ENCODE results near the gene PCDHB14.
"Not testable (repeated sequence)": the region's sequence is repeated elsewhere in the genome, so short reads cannot be mapped to it uniquely, and the experiment has no call there.

The PCDHB14 gene

GRCh38 chr5:141223112-141223783, at the start of gene PCDHB14:
Gene PCDHB14 (plus strand): TSS chr5:141223343. CDS start chr5:141223506, 163 bp downstream.
- Histone ChIP-seq H3K27me3 (ENCODE audit: control insufficient read depth in 1 of 2, insufficient read depth in 2 of 2, low read length in 2 of 2) (no peaks in the 10 kb centered on the region), H3K27ac (ENCODE audit: low read depth, low read length) (no peak within 1 kb of the TSS), H3K9me3 (ENCODE audit: low read length) (peaks cover 53% of the 10 kb centered on the region), H3K4me1 (ENCODE audit: insufficient read depth, low read length) (no peaks in the 10 kb centered on the region), H3K9ac (ENCODE audit: low read length) (no peak within 1 kb of the TSS), H3K36me3 (ENCODE audit: insufficient read depth, low read length) (no peaks in the 10 kb centered on the region), H3K4me3 (ENCODE audit: low read depth in 1 of 2, low read length in 2 of 2) (peak within 1 kb of the TSS; percentile 8 to 55)

GRCh38 chr5:141174291-141175104, 48.6 kb upstream of the PCDHB14 start:
- H3K27me3 ChIP-seq (ENCODE audit: control insufficient read depth in 1 of 2, insufficient read depth in 2 of 2, low read length in 2 of 2); H3K9ac ChIP-seq (ENCODE audit: low read length); H3K4me1 ChIP-seq (ENCODE audit: insufficient read depth, low read length); H3K4me3 ChIP-seq (ENCODE audit: low read depth in 1 of 2, low read length in 2 of 2); H3K27ac ChIP-seq (ENCODE audit: low read depth, low read length); H3K36me3 ChIP-seq (ENCODE audit: insufficient read depth, low read length): not testable (repeated sequence)
- peaks cover 25% of the 10 kb centered on the region for H3K9me3 ChIP-seq (ENCODE audit: low read length)

GRCh38 chr5:141175933-141176332, 47.2 kb upstream of the PCDHB14 start:
- peaks cover 0 to 4% of the 10 kb centered on the region in 2 donors for H3K27me3 ChIP-seq (ENCODE audit: control insufficient read depth in 1 of 2, insufficient read depth in 2 of 2, low read length in 2 of 2)
- no peaks in the 10 kb centered on the region for H3K36me3 ChIP-seq (ENCODE audit: insufficient read depth, low read length)
- H3K4me3 ChIP-seq (ENCODE audit: low read depth in 1 of 2, low read length in 2 of 2) = no peak overlapping the region
- no peak overlapping the region for H3K9ac ChIP-seq (ENCODE audit: low read length)
- H3K4me1 ChIP-seq (ENCODE audit: insufficient read depth, low read length) = no peaks in the 10 kb centered on the region
- peaks cover 25% of the 10 kb centered on the region for H3K9me3 ChIP-seq (ENCODE audit: low read length)
- H3K27ac ChIP-seq (ENCODE audit: low read depth, low read length) = no peak overlapping the region

GRCh38 chr5:141177577-141178191, 45.5 kb upstream of the PCDHB14 start, which contains the start of gene PCDHB8:
Gene PCDHB8 (plus strand): TSS chr5:141177790. CDS start chr5:141178035, 245 bp downstream.
- not testable (repeated sequence) for H3K27me3 ChIP-seq (ENCODE audit: control insufficient read depth in 1 of 2, insufficient read depth in 2 of 2, low read length in 2 of 2); H3K4me1 ChIP-seq (ENCODE audit: insufficient read depth, low read length); H3K9ac ChIP-seq (ENCODE audit: low read length); H3K4me3 ChIP-seq (ENCODE audit: low read depth in 1 of 2, low read length in 2 of 2); H3K27ac ChIP-seq (ENCODE audit: low read depth, low read length); H3K36me3 ChIP-seq (ENCODE audit: insufficient read depth, low read length)
- H3K9me3 ChIP-seq (ENCODE audit: low read length) = peaks cover 28% of the 10 kb centered on the region

GRCh38 chr5:141179371-141179770, 43.8 kb upstream of the PCDHB14 start:
- H3K27me3 ChIP-seq (ENCODE audit: control insufficient read depth in 1 of 2, insufficient read depth in 2 of 2, low read length in 2 of 2); H3K4me1 ChIP-seq (ENCODE audit: insufficient read depth, low read length); H3K9ac ChIP-seq (ENCODE audit: low read length); H3K27ac ChIP-seq (ENCODE audit: low read depth, low read length); H3K36me3 ChIP-seq (ENCODE audit: insufficient read depth, low read length); H3K4me3 ChIP-seq (ENCODE audit: low read depth in 1 of 2, low read length in 2 of 2): not testable (repeated sequence)
- peaks cover 25% of the 10 kb centered on the region for H3K9me3 ChIP-seq (ENCODE audit: low read length)

GRCh38 chr5:141179876-141180275, 43.3 kb upstream of the PCDHB14 start:
- not testable (repeated sequence) for H3K4me1 ChIP-seq (ENCODE audit: insufficient read depth, low read length); H3K27ac ChIP-seq (ENCODE audit: low read depth, low read length); H3K36me3 ChIP-seq (ENCODE audit: insufficient read depth, low read length); H3K9ac ChIP-seq (ENCODE audit: low read length); H3K4me3 ChIP-seq (ENCODE audit: low read depth in 1 of 2, low read length in 2 of 2); H3K27me3 ChIP-seq (ENCODE audit: control insufficient read depth in 1 of 2, insufficient read depth in 2 of 2, low read length in 2 of 2)
- H3K9me3 ChIP-seq (ENCODE audit: low read length) = peaks cover 27% of the 10 kb centered on the region

- H3K36me3 ChIP-seq (ENCODE audit: insufficient read depth, low read length) = no peaks in the 10 kb centered on the region
- no peaks in the 10 kb centered on the region for H3K27me3 ChIP-seq (ENCODE audit: control insufficient read depth in 1 of 2, insufficient read depth in 2 of 2, low read length in 2 of 2)
- H3K9ac ChIP-seq (ENCODE audit: low read length) = no peak overlapping the region
- H3K4me1 ChIP-seq (ENCODE audit: insufficient read depth, low read length) = no peaks in the 10 kb centered on the region
- H3K9me3 ChIP-seq (ENCODE audit: low read length) = peaks cover 24% of the 10 kb centered on the region
- no peak overlapping the region for H3K27ac ChIP-seq (ENCODE audit: low read depth, low read length)
- H3K4me3 ChIP-seq (ENCODE audit: low read depth in 1 of 2, low read length in 2 of 2) = no peak overlapping the region
These were observed 42.8 kb upstream of the PCDHB14 start for GRCh38 chr5:141180313-141180712.

- Histone ChIP-seq H3K9me3 (ENCODE audit: low read length) (peaks cover 24% of the 10 kb centered on the region), H3K9ac (ENCODE audit: low read length) (no peak within 1 kb of the TSS), H3K27ac (ENCODE audit: low read depth, low read length) (no peak within 1 kb of the TSS)
These were observed 40.9 kb upstream of the PCDHB14 start, which contains the start of gene PCDHB16 for GRCh38 chr5:141182248-141182647. Gene PCDHB16 (plus strand): TSS chr5:141182387. CDS start chr5:141182560, 173 bp downstream.

GRCh38 chr5:141184117-141184855, 38.9 kb upstream of the PCDHB14 start:
- H3K36me3 ChIP-seq (ENCODE audit: insufficient read depth, low read length); H3K9ac ChIP-seq (ENCODE audit: low read length); H3K27me3 ChIP-seq (ENCODE audit: control insufficient read depth in 1 of 2, insufficient read depth in 2 of 2, low read length in 2 of 2); H3K4me3 ChIP-seq (ENCODE audit: low read depth in 1 of 2, low read length in 2 of 2); H3K4me1 ChIP-seq (ENCODE audit: insufficient read depth, low read length); H3K27ac ChIP-seq (ENCODE audit: low read depth, low read length): not testable (repeated sequence)
- peaks cover 24% of the 10 kb centered on the region for H3K9me3 ChIP-seq (ENCODE audit: low read length)

More at GRCh38 chr5:141182248-141182647, 40.9 kb upstream of the PCDHB14 start, which contains the start of gene PCDHB16:
- Histone ChIP-seq H3K4me1 (ENCODE audit: insufficient read depth, low read length) (no peaks in the 10 kb centered on the region), H3K4me3 (ENCODE audit: low read depth in 1 of 2, low read length in 2 of 2) (peak within 1 kb of the TSS in 1 of 2 donors; percentile 28), H3K27me3 (ENCODE audit: control insufficient read depth in 1 of 2, insufficient read depth in 2 of 2, low read length in 2 of 2) (no peaks in the 10 kb centered on the region), H3K36me3 (ENCODE audit: insufficient read depth, low read length) (no peaks in the 10 kb centered on the region)

GRCh38 chr5:141186897-141187512, 36.1 kb upstream of the PCDHB14 start, which contains the start of gene PCDHB9:
Gene PCDHB9 (plus strand): TSS chr5:141187161. CDS start chr5:141187319, 158 bp downstream.
- H3K27me3 ChIP-seq (ENCODE audit: control insufficient read depth in 1 of 2, insufficient read depth in 2 of 2, low read length in 2 of 2) = no peaks in the 10 kb centered on the region
- no peak within 1 kb of the TSS for H3K9ac ChIP-seq (ENCODE audit: low read length)
- peaks cover 24% of the 10 kb centered on the region for H3K9me3 ChIP-seq (ENCODE audit: low read length)
- no peak within 1 kb of the TSS for H3K27ac ChIP-seq (ENCODE audit: low read depth, low read length)
- no peaks in the 10 kb centered on the region for H3K4me1 ChIP-seq (ENCODE audit: insufficient read depth, low read length)
- H3K36me3 ChIP-seq (ENCODE audit: insufficient read depth, low read length) = no peaks in the 10 kb centered on the region
- no peak within 1 kb of the TSS for H3K4me3 ChIP-seq (ENCODE audit: low read depth in 1 of 2, low read length in 2 of 2)
